K562 (cell line): Measurements from ENCODE around the gene SRF. TPM values are rescaled to one million over a fixed set of nuclear protein-coding genes. Genes with fewer than 3 reads are reported as not detected.
A peak's percentile ranks its signal among the peaks of the same experiment; 100 is the strongest.

Experiments
- CXXC5 ChIP-seq: fragments of 250-450 bp; sonication (Bioruptor Pico); IDR thresholded peaks from 2 replicates; pipeline ENCODE4 v1.8.0; 2022; ENCODE audit warnings: inconsistent platforms, mild to moderate bottlenecking, moderate library complexity
- E2F5 ChIP-seq: sonication (generic); formaldehyde crosslinking; IDR thresholded peaks from 2 replicates; pipeline ENCODE4 v1.8.0; 2022; ENCODE audit warnings: mild to moderate bottlenecking, missing genetic modification reagents
- HDAC6 ChIP-seq: IDR thresholded peaks from 2 replicates; pipeline ENCODE4 v1.6.1; 2012; ENCODE audit warnings: low read depth, mild to moderate bottlenecking, control low read depth, inconsistent platforms, low read length, moderate library complexity
- ILF3 ChIP-seq: fragments of 450-650 bp; IDR thresholded peaks from 2 replicates; pipeline ENCODE4 v1.6.1; 2018; ENCODE audit warnings: antibody characterized with exemption, mild to moderate bottlenecking, moderate library complexity, borderline replicate concordance
- RBM25 ChIP-seq: fragments of 200-400 bp; formaldehyde crosslinking; IDR thresholded peaks from 2 replicates; pipeline ENCODE4 v1.6.1; 2018; ENCODE audit warnings: low read length, low read depth, moderate library complexity; ENCODE audit not compliant: severe bottlenecking
- RCOR1 ChIP-seq, 2 experiments: IDR thresholded peaks; 2 replicates each; pipeline ENCODE4 v1.6.1; 2012; ENCODE audit warnings: low read depth in 2 of 2, low read length in 2 of 2, borderline replicate concordance in 1 of 2, improper control_type of control experiment in 1 of 2
- SUPT5H ChIP-seq: fragments of 450-650 bp; IDR thresholded peaks from 2 replicates; pipeline ENCODE4 v1.6.1; 2016
- THAP12 ChIP-seq: fragments of 250-450 bp; sonication (Bioruptor Pico); IDR thresholded peaks from 2 replicates; pipeline ENCODE4 v1.9.0; 2021; ENCODE audit warnings: mild to moderate bottlenecking, inconsistent platforms
- XRCC5 ChIP-seq: fragments of 200-400 bp; formaldehyde crosslinking; IDR thresholded peaks from 2 replicates; pipeline ENCODE4 v1.6.1; 2017; ENCODE audit warnings: low read depth, mild to moderate bottlenecking, low read length
- ZBTB40 ChIP-seq, 2 experiments: fragments of 450-650 bp in 1 of 2; sonication (generic) in 1 of 2; formaldehyde crosslinking in 1 of 2; IDR thresholded peaks; 2 replicates each; pipeline versions ENCODE4 v1.7.1 to v1.9.0; 2016 to 2022; ENCODE audit warnings: inconsistent platforms in 1 of 2, mild to moderate bottlenecking in 1 of 2, missing genetic modification reagents in 1 of 2
- ZNF699 ChIP-seq: fragments of 250-450 bp; sonication (Bioruptor Pico); IDR thresholded peaks from 2 replicates; pipeline ENCODE4 v1.8.0; 2021; ENCODE audit warnings: mild to moderate bottlenecking, moderate library complexity; ENCODE audit not compliant: insufficient replicate concordance
- polyA plus RNA-seq, 8 experiments: library from polyadenylated mRNA; depleted of rRNA in 4 of 8; stranded (reverse) in 5 of 8; unstranded in 3 of 8; fragments of >200 nt; fragmentation: Nextera tagmentation in 2 of 8; fragmentation: Illumina TruSeq in 1 of 8; extraction: Ambion mirVana in 2 of 8; extraction: Trizol in 1 of 8; gene quantifications; 2 replicates each; pipeline versions ENCODE4 v1.2.1 to v1.2.3, GENCODE V29; 2011 to 2014; ENCODE audit warnings: inconsistent platforms in 1 of 8, missing spikeins in 1 of 8
- total RNA-seq, 7 experiments: library from RNA; depleted of rRNA in 6 of 7; stranded (reverse); fragments of >200 nt in 6 of 7; fragmentation: Illumina TruSeq in 2 of 7; extraction: Trizol in 2 of 7; gene quantifications; 2 replicates each; pipeline versions ENCODE4 v1.2.1 to v1.2.3, GENCODE V29; 2011 to 2021; ENCODE audit warnings: low replicate concordance in 1 of 7

Gene SRF
- total and polyA plus RNA-seq, 9 of the 15 experiments (the other 6 are each of a cell fraction or from before 2014, with no cell fraction given), result 2.5 to 37.0 (median 24.6) TPM

- TF ChIP-seq ZBTB40 (IDR thresholded peaks at IDR 0.05), result peak; percentile 18; the same call in 1 of the 2 replicates
- no peak for TF ChIP-seq ZBTB40 (CRISPR knock-in tag; IDR thresholded peaks at IDR 0.05)
- TF ChIP-seq THAP12, result peak; percentile 85; the same call in 1 of the 2 replicates
- TF ChIP-seq RBM25, result peak; percentile 61
- no peak for TF ChIP-seq ZNF699 (CRISPR knock-in tag)
- peak; percentile 94 for TF ChIP-seq CXXC5 (CRISPR knock-in tag)
- peak; percentile 69 for TF ChIP-seq SUPT5H
- TF ChIP-seq ILF3, result peak; percentile 97
- TF ChIP-seq E2F5 (CRISPR knock-in tag), result peak; percentile 93
- TF ChIP-seq HDAC6, result no peak
- peak; percentile 90 for TF ChIP-seq XRCC5
- 0 out of 4 replicates have a peak, but pooled peaks of 1 of the 2 experiments have one; percentile 26 for TF ChIP-seq RCOR1 (IDR thresholded peaks at IDR 0.05; ENCODE audit: borderline replicate concordance in 1 of 2, low read depth in 2 of 2, low read length in 2 of 2)
These were observed 58.1 kb downstream of the SRF start, which contains the start of gene DNPH1 (continued) for GRCh38 chr6:43228951-43229802.
